ENCODE data around the gene GPX7. TPM values are rescaled to one million over a fixed set of nuclear protein-coding genes. Genes with fewer than 3 reads are reported as not detected.

The GPX7 gene
- total and polyA plus RNA-seq, 12 donors = 4.2 to 81.5 (median 15.5) TPM

DNA sequence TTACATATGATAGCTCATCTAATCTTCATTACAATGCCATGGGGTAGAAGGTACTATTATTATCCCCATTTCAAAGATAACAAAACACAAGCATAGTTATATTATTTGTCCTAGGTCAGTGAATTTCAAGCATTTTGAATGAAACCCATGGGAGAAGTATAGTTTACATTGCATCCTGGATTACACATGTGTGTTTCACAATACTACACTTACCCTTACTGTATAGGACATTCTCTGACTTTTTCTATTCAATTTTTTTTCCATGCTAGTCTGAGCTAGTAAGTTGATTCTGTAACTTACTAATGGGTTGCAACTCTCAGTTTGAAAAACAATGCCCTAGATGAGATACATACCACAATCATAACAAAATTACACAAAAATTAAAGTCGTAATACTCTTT is 8.7 kb upstream of the GPX7 start:
- TF ChIP-seq, protein P1, sequence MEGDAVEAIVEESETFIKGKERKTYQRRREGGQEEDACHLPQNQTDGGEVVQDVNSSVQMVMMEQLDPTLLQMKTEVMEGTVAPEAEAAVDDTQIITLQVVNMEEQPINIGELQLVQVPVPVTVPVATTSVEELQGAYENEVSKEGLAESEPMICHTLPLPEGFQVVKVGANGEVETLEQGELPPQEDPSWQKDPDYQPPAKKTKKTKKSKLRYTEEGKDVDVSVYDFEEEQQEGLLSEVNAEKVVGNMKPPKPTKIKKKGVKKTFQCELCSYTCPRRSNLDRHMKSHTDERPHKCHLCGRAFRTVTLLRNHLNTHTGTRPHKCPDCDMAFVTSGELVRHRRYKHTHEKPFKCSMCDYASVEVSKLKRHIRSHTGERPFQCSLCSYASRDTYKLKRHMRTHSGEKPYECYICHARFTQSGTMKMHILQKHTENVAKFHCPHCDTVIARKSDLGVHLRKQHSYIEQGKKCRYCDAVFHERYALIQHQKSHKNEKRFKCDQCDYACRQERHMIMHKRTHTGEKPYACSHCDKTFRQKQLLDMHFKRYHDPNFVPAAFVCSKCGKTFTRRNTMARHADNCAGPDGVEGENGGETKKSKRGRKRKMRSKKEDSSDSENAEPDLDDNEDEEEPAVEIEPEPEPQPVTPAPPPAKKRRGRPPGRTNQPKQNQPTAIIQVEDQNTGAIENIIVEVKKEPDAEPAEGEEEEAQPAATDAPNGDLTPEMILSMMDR (IDR thresholded peaks at IDR 0.05) = no peak
- TF ChIP-seq POLR2A (IDR thresholded peaks at IDR 0.05) = no peak
- Histone ChIP-seq H3K27ac (no peak overlapping the region), H3K9me3 (replicated peaks in 1 of 3) (no peaks in the 10 kb centered on the region), H3K36me3 (replicated peaks in 1 of 2) (no peaks in the 10 kb centered on the region), H3K4me3 (no peak overlapping the region), H3K4me1 (replicated peaks in 1 of 2) (no peaks in the 10 kb centered on the region), H3K27me3 (no peaks in the 10 kb centered on the region)
- DNase-seq = no peak
- intact Hi-C loops (cut with DNase I) = no loop called here
- 89 to 100% (median 91%) methylated on average over 1 of the region's 1 CpG for WGBS, 4 donors

DNA sequence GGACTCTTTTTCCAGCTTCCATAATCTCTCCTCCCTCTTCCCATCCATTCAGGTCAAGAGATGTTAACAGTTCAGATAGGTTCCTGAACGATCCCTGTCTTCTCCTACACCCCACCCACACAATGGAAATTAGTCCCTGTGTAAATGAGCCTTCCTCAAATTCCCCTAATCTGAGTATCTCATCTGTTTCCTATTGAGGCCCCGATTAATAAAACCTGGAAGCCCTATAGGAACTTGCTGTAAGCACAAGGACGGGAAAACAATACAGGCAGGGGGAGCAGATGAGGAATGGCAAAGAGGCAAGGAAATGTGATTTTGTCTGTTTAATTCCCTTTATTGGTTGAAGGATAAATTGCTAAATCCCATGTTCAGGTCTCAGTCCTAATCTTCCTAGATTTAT is 7.1 kb upstream of the GPX7 start:
- no peak for DNase-seq
- Histone ChIP-seq H3K27me3 (no peaks in the 10 kb centered on the region), H3K4me3 (no peak overlapping the region), H3K4me1 (replicated peaks in 1 of 2) (no peaks in the 10 kb centered on the region), H3K36me3 (replicated peaks in 1 of 2) (no peaks in the 10 kb centered on the region), H3K27ac (no peak overlapping the region), H3K9me3 (replicated peaks in 1 of 3) (no peaks in the 10 kb centered on the region)
- WGBS, 4 donors = 47 to 58% (median 57%) methylated on average over 3 of the region's 3 CpGs
- intact Hi-C loops (cut with DNase I) = no loop called here
- TF ChIP-seq POLR2A (IDR thresholded peaks at IDR 0.05) = no peak
- TF ChIP-seq, protein P1 (IDR thresholded peaks at IDR 0.05) = no peak

DNA sequence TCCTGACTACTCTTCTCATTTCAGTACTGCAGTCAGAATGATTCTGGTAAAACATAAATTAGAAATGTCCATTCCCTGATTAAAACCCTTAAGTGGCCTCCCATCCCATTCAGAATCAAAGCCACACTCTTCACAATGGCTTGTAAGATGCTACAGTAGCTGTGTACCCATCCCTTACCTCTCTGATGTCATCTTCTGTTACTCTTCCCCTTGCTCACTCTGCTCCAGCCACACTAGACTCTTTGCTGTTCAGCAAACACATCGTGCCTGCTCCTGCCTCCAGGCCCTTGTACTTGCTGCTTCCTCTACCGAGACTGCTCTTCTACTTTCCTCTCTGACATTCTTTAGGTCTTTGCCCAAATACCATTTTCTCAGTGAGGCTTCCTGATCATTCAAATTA is 4.3 kb upstream of the GPX7 start:
- intact Hi-C loops (cut with DNase I) = no loop called here
- TF ChIP-seq, protein P1 (IDR thresholded peaks at IDR 0.05) = no peak
- Histone ChIP-seq H3K9me3 (replicated peaks in 1 of 3) (no peaks in the 10 kb centered on the region), H3K4me1 (replicated peaks in 1 of 2) (peaks cover 10 to 13% of the 10 kb centered on the region in 2 donors), H3K27ac (no peak overlapping the region), H3K36me3 (replicated peaks in 1 of 2) (no peaks in the 10 kb centered on the region), H3K27me3 (no peaks in the 10 kb centered on the region), H3K4me3 (no peak overlapping the region)
- no peak for DNase-seq
- WGBS, 4 donors = 58 to 74% (median 67%) methylated on average over 2 of the region's 2 CpGs

DNA sequence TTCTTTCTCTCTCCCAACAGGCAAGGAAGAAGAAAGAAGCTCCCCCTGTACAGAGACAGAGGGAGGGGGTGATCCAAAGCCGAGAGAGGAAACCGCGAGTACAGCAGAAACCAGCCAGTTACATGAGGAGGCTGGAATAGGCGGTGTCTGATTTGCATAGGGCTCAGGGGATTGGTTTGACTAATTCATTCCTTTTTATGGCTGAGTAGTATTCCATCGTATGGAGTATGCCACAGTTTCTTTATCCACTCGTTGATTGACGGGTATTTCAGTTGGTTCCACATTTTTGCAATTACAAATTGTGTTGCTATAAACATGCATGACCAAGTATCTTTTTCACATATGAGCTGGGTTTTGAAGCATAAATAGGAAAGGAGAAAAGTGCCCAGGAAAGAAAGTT is 3.4 kb upstream of the GPX7 start:
- WGBS, 4 donors = 83 to 97% (median 92%) methylated on average over 7 of the region's 7 CpGs
- Histone ChIP-seq H3K27me3 (no peaks in the 10 kb centered on the region), H3K27ac (no peak overlapping the region), H3K36me3 (replicated peaks in 1 of 2) (no peaks in the 10 kb centered on the region), H3K9me3 (replicated peaks in 1 of 3) (no peaks in the 10 kb centered on the region), H3K4me3 (no peak overlapping the region), H3K4me1 (replicated peaks in 1 of 2) (peaks cover 12 to 17% of the 10 kb centered on the region in 2 donors)
- no peak for TF ChIP-seq POLR2A (IDR thresholded peaks at IDR 0.05)
- TF ChIP-seq, protein P1 (IDR thresholded peaks at IDR 0.05) = no peak
- DNase-seq = no peak
- intact Hi-C loops (cut with DNase I) = no loop called here
